MCF 10A (cell line): ENCODE measurements around the gene GATA3. TPM values are rescaled to one million over a fixed set of nuclear protein-coding genes. Genes with fewer than 3 reads are reported as not detected.

Source experiments
- BruUV-seq: library from RNA; stranded (reverse); fragments of 400-500 nt; replicated peaks from 2 replicates; lab custom pipeline; 2021; lab: Mats Ljungman, UMichigan
- CTCF ChIA-PET: fragments of 300-600 bp; sonication (Branson Sonifier 250); formaldehyde crosslinking; extraction: SDS; loops from one replicate; lab custom pipeline; 2021; ENCODE audit warnings: antibody characterized with exemption, inconsistent platforms; lab: Yijun Ruan, JAX
- POLR2A ChIA-PET: fragments of 300-600, 350-650 bp; sonication (Branson Sonifier 250); formaldehyde crosslinking; extraction: SDS; loops from one replicate; lab custom pipeline; 2020; ENCODE audit warnings: antibody characterized with exemption, inconsistent platforms; lab: Yijun Ruan, JAX
- DNase-seq: peaks from one replicate; pipeline ENCODE4 v3.0.0-alpha.2; 2018; ENCODE audit not compliant: unreplicated experiment
- H3K27ac Mint-ChIP-seq: one replicate; pipeline ENCODE4 v1.8.0; 2022; ENCODE audit warnings: mild to moderate bottlenecking, low read depth, mixed read lengths; ENCODE audit not compliant: unreplicated experiment
- H3K27me3 Mint-ChIP-seq: one replicate; pipeline ENCODE4 v1.8.0; 2022; ENCODE audit warnings: mixed read lengths; ENCODE audit not compliant: insufficient read depth, unreplicated experiment
- H3K36me3 Mint-ChIP-seq: one replicate; pipeline ENCODE4 v1.8.0; 2022; ENCODE audit warnings: mild to moderate bottlenecking, moderate library complexity, mixed read lengths; ENCODE audit not compliant: insufficient read depth, unreplicated experiment
- H3K4me1 Mint-ChIP-seq: one replicate; pipeline ENCODE4 v1.8.0; 2022; ENCODE audit warnings: mixed read lengths; ENCODE audit not compliant: insufficient read depth, unreplicated experiment
- H3K4me3 Mint-ChIP-seq: one replicate; pipeline ENCODE4 v1.8.0; 2022; ENCODE audit warnings: mild to moderate bottlenecking, moderate library complexity, mixed read lengths; ENCODE audit not compliant: unreplicated experiment
- H3K9me3 Mint-ChIP-seq: one replicate; pipeline ENCODE4 v1.8.0; 2022; ENCODE audit warnings: mixed read lengths; ENCODE audit not compliant: unreplicated experiment
- intact Hi-C: fragments of 100-400 bp; cut with micrococcal nuclease; formaldehyde crosslinking; loops from 2 replicates; pipeline ENCODE4 v1.14.1; 2022
- total RNA-seq: library from RNA; stranded (reverse); gene quantifications from 2 replicates; pipeline ENCODE4 v1.2.3, GENCODE V29; 2022
- TF ChIP-seq, protein P1 (sequence below): fragments of 200-600 bp; IDR thresholded peaks from one replicate; pipeline ENCODE4 v1.8.0; 2022; ENCODE audit warnings: antibody characterized with exemption, mild to moderate bottlenecking; ENCODE audit not compliant: unreplicated experiment

Gene GATA3
- total RNA-seq, 1 experiment from 2014 or later = 13.1 TPM

DNA sequence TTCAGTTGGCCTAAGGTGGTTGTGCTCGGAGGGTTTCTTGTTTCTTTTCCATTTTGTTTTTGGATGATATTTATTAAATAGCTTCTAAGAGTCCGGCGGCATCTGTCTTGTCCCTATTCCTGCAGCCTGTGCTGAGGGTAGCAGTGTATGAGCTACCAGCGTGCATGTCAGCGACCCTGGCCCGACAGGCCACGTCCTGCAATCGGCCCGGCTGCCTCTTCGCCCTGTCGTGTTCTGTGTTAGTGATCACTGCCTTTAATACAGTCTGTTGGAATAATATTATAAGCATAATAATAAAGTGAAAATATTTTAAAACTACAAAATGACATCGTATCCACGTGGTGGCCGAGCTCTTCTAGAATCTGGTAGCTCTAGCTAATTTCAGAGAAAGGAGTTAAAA, 20.4 kb downstream of the GATA3 start:
- POLR2A ChIA-PET = interaction anchor here (0.8 to 1.9 kb wide), 3 partner anchors 16 to 763 kb away, joined by 3 to 4 read pairs (median 3); no protein-coding TSS in a partner anchor
- no peak overlapping the region for H3K27ac Mint-ChIP-seq
- DNase-seq = no peak
- H3K9me3 Mint-ChIP-seq = no peaks in the 10 kb centered on the region
- TF ChIP-seq, protein P1, sequence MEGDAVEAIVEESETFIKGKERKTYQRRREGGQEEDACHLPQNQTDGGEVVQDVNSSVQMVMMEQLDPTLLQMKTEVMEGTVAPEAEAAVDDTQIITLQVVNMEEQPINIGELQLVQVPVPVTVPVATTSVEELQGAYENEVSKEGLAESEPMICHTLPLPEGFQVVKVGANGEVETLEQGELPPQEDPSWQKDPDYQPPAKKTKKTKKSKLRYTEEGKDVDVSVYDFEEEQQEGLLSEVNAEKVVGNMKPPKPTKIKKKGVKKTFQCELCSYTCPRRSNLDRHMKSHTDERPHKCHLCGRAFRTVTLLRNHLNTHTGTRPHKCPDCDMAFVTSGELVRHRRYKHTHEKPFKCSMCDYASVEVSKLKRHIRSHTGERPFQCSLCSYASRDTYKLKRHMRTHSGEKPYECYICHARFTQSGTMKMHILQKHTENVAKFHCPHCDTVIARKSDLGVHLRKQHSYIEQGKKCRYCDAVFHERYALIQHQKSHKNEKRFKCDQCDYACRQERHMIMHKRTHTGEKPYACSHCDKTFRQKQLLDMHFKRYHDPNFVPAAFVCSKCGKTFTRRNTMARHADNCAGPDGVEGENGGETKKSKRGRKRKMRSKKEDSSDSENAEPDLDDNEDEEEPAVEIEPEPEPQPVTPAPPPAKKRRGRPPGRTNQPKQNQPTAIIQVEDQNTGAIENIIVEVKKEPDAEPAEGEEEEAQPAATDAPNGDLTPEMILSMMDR = no peak
- peaks cover 53% of the 10 kb centered on the region for H3K36me3 Mint-ChIP-seq
- CTCF ChIA-PET = interaction anchor here (0.6 to 0.7 kb wide), 2 partner anchors 509 to 792 kb away, joined by 3 to 4 read pairs; no protein-coding TSS in a partner anchor
- peaks cover 23% of the 10 kb centered on the region for H3K4me1 Mint-ChIP-seq
- no peaks in the 10 kb centered on the region for H3K27me3 Mint-ChIP-seq
- no peak overlapping the region for H3K4me3 Mint-ChIP-seq
- BruUV-seq = no TSS peak
- intact Hi-C loops = no loop called here

DNA sequence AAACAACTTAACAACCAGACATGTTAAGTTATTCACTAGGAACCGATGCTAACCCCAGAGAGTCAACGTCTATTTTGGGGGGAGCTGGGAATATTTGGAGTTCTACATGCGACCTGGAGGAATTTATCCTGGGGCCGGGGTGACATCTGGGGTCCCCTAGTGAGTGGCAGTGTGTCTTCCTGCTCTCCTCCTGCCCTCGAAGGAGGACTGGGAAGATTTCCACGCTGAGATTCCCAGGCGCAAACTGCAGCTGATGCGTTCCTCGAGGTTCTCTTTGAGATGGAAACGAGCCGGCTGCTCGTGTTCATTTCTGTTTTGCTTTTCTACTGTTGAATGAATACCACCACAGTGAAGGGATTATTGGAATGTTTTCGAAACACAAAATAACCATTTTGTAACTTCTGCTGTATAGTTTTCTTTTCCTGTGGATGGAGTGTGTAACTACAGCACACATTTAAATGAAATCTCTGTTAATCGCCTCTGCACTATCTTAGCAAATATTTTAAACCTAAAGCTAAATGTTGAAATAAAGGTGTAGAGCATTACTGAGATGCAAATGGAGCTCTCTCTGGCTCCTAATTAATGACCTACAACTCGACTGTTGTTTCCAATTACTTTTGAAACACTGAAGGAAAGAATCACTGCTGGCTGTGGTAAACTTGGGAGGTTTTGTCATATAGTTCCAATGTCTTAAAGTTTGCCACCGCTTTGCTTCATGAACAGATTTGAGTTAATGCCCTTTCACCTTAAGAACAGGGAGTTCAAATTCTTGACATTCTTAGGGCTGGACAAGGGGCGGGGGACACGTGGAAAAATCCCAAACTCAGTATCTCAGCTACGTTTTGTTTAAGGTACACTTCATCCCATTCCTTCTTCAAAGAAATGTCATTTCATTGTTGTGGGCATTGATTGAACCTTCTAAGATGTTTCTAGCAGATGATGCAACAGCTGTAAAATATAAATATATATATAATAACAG, 21.1 kb downstream of the GATA3 start:
- ChIA-PET POLR2A (interaction anchor here (0.6 to 1.9 kb wide), 6 partner anchors 17 to 762 kb away, joined by 3 to 4 read pairs (median 3); no protein-coding TSS in a partner anchor), CTCF (interaction anchor here (0.6 to 1.2 kb wide), 2 partner anchors 44 to 508 kb away, joined by 4 to 5 read pairs; no protein-coding TSS in a partner anchor)
- Mint-ChIP-seq H3K27ac (no peak overlapping the region), H3K36me3 (peaks cover 46% of the 10 kb centered on the region), H3K9me3 (no peaks in the 10 kb centered on the region), H3K4me1 (peaks cover 17% of the 10 kb centered on the region), H3K4me3 (no peak overlapping the region), H3K27me3 (no peaks in the 10 kb centered on the region)
- TF ChIP-seq, protein P1 = no peak
- BruUV-seq = no TSS peak
- DNase-seq = no peak
- intact Hi-C loops = no loop called here

DNA sequence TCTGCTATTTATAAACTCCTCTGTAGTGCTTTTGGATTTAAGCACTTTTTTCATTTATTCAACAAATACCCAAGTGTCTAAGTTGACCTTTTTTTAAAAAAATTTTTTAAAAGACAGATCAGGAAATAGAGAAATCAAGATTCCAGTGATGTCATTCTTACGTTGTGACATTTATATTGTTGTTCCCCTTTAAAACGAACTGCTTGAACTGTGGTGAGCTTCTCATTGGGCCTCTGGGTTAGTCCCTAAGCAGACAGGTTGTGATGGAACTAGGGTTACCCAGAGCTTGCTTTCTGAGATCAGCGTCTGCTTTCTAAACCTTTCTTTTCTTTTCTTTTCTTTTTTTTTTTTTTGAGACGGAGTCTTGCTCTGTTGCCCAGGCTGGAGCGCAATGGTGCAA, 22.4 kb downstream of the GATA3 start:
- POLR2A ChIA-PET = interaction anchor here (0.7 to 1.3 kb wide), 2 partner anchors 106 to 699 kb away, joined by 3 to 5 read pairs; no protein-coding TSS in a partner anchor
- no peaks in the 10 kb centered on the region for H3K27me3 Mint-ChIP-seq
- CTCF ChIA-PET = no interaction called here

More for the DNA sequence above, 22.4 kb downstream of the GATA3 start:
- no peak for DNase-seq
- H3K9me3 Mint-ChIP-seq = no peaks in the 10 kb centered on the region
- peaks cover 33% of the 10 kb centered on the region for H3K36me3 Mint-ChIP-seq
- no peak overlapping the region for H3K4me3 Mint-ChIP-seq
- BruUV-seq = no TSS peak
- H3K4me1 Mint-ChIP-seq = peaks cover 5% of the 10 kb centered on the region
- TF ChIP-seq, protein P1 = no peak
- no peak overlapping the region for H3K27ac Mint-ChIP-seq
- intact Hi-C loops = no loop called here
